GM23248 (cell line): ENCODE results near the gene CLIP4.

Experiments used
- EZH2 ChIP-seq: fragments of 200-600 bp; sonication (generic); IDR thresholded peaks from 2 replicates; pipeline ENCODE4 v1.6.1; 2018; ENCODE audit warnings: antibody characterized with exemption, mild to moderate bottlenecking; ENCODE audit not compliant: insufficient read depth, poor library complexity, severe bottlenecking
- EZH2phosphoT487 ChIP-seq: fragments of 200-600 bp; sonication (generic); IDR thresholded peaks from 2 replicates; pipeline ENCODE4 v1.6.1; 2018; ENCODE audit warnings: antibody characterized with exemption, moderate library complexity, mild to moderate bottlenecking, low read depth; ENCODE audit not compliant: insufficient read depth

DNA sequence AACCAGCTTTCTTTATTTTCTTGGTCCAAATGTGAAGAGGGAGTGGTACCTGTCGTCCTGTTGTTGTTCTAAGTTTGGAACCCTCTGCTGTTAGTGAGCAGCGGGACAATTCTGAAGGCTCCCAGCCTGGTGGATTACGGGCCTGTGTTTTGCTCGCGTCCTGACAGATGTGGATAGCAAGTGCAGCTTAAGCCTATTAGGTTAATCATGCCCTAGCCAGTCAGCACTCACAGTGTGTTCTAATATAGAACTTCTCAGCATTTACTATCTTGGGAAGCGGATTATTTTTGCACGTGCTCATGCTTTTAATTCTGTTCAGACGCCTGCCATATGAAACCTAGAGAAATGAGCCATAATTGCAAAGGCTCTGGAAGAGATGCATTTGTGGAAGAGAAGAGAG lies 40.8 kb upstream of the CLIP4 start, which contains the start of gene PCARE:
- TF ChIP-seq EZH2 (no peak), EZH2phosphoT487 (no peak)
